Measurements from ENCODE around the gene FNBP1.

GRCh38 chr9:130054325-130054786 lies 11.4 kb upstream of the FNBP1 start:
- TF ChIP-seq CTCF (IDR thresholded peaks at IDR 0.05) (no peak), POLR2A (IDR thresholded peaks at IDR 0.05) (no peak)
